ENCODE data around the gene ZIC1. TPM values are rescaled to one million over a fixed set of nuclear protein-coding genes. Genes with fewer than 3 reads are reported as not detected.

ZIC1 gene
- total RNA-seq, 2 experiments from 2014 or later, result not detected

DNA sequence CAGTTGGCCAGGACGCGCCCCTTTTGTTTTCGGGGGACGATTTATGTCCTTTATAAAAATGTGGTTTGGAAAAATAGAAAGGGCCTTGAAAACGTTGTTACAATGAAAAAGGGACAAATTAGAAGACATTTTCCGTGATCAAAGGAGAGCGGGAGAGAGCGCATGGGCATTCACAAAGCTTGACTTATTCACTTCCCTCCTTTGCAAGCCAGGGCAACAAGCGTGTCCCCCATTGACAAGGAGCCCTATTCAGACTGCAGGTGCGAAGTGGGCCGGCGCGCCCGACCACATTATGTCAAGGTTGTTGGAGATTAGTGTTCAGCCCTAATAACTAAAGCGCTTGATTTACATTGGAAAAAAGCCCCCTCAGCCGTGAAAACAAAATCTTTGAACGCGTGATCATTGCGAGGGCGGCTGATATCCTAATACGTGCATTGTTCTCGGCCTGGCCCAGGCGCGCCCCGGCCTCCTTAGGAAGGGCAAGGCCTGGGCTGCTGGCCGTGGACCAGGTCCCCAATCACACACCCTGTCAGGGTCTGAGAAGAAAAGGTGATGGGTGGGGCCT is 28.7 kb upstream of the ZIC1 start:
- H3K4me3 Mint-ChIP-seq, result no peak overlapping the region
- TF ChIP-seq, protein P1, sequence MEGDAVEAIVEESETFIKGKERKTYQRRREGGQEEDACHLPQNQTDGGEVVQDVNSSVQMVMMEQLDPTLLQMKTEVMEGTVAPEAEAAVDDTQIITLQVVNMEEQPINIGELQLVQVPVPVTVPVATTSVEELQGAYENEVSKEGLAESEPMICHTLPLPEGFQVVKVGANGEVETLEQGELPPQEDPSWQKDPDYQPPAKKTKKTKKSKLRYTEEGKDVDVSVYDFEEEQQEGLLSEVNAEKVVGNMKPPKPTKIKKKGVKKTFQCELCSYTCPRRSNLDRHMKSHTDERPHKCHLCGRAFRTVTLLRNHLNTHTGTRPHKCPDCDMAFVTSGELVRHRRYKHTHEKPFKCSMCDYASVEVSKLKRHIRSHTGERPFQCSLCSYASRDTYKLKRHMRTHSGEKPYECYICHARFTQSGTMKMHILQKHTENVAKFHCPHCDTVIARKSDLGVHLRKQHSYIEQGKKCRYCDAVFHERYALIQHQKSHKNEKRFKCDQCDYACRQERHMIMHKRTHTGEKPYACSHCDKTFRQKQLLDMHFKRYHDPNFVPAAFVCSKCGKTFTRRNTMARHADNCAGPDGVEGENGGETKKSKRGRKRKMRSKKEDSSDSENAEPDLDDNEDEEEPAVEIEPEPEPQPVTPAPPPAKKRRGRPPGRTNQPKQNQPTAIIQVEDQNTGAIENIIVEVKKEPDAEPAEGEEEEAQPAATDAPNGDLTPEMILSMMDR (IDR thresholded peaks at IDR 0.05), result no peak
- POLR2A ChIA-PET, result no interaction called here
- no peaks in the 10 kb centered on the region for H3K4me1 Mint-ChIP-seq (ENCODE audit: low read depth)
- intact Hi-C loops (cut with micrococcal nuclease), result no loop called here
- no peak for ATAC-seq
- CTCF ChIA-PET, result no interaction called here
- peaks cover 2% of the 10 kb centered on the region for H3K9me3 Mint-ChIP-seq
- no peak for DNase-seq
- H3K27ac Mint-ChIP-seq, result no peak overlapping the region
- peaks cover 71% of the 10 kb centered on the region for H3K27me3 Mint-ChIP-seq
- H3K36me3 Mint-ChIP-seq (ENCODE audit: low read depth), result no peaks in the 10 kb centered on the region

GRCh38 chr3:147380977-147381376 is 28.2 kb upstream of the ZIC1 start:
- POLR2A ChIA-PET, result no interaction called here
- CTCF ChIA-PET, result interaction anchor here (1.1 kb wide), 1 partner anchor 10 kb away, joined by 3 read pairs; no protein-coding TSS in a partner anchor
- intact Hi-C loops (cut with micrococcal nuclease), result no loop called here
- H3K9me3 Mint-ChIP-seq, result peaks cover 2% of the 10 kb centered on the region
- H3K27me3 Mint-ChIP-seq, result peaks cover 76% of the 10 kb centered on the region
- no peaks in the 10 kb centered on the region for H3K36me3 Mint-ChIP-seq (ENCODE audit: low read depth)
- DNase-seq (no peak), ATAC-seq (no peak)
- no peak overlapping the region for H3K4me3 Mint-ChIP-seq
- TF ChIP-seq, protein P1 (IDR thresholded peaks at IDR 0.05), result no peak
- no peak overlapping the region for H3K27ac Mint-ChIP-seq
- no peaks in the 10 kb centered on the region for H3K4me1 Mint-ChIP-seq (ENCODE audit: low read depth)

- ATAC-seq (no peak), DNase-seq (no peak)
- Mint-ChIP-seq H3K36me3 (ENCODE audit: low read depth) (no peaks in the 10 kb centered on the region), H3K4me3 (no peak overlapping the region), H3K4me1 (ENCODE audit: low read depth) (no peaks in the 10 kb centered on the region), H3K9me3 (peaks cover 2% of the 10 kb centered on the region), H3K27ac (no peak overlapping the region), H3K27me3 (peaks cover 82% of the 10 kb centered on the region)
- intact Hi-C loops (cut with micrococcal nuclease), result no loop called here
- CTCF ChIA-PET, result interaction anchor here (1.1 kb wide), 1 partner anchor 9 kb away, joined by 3 read pairs; no protein-coding TSS in a partner anchor
- TF ChIP-seq, protein P1 (IDR thresholded peaks at IDR 0.05), result no peak
- POLR2A ChIA-PET, result no interaction called here
Measured at GRCh38 chr3:147381596-147381995, 27.6 kb upstream of the ZIC1 start.

- POLR2A ChIA-PET, result no interaction called here
- intact Hi-C loops (cut with micrococcal nuclease), result no loop called here
Measured at GRCh38 chr3:147383617-147384016, 25.5 kb upstream of the ZIC1 start.

More at GRCh38 chr3:147383617-147384016, 25.5 kb upstream of the ZIC1 start:
- TF ChIP-seq, protein P1 (IDR thresholded peaks at IDR 0.05), result no peak
- no peak overlapping the region for H3K4me3 Mint-ChIP-seq
- no peaks in the 10 kb centered on the region for H3K4me1 Mint-ChIP-seq (ENCODE audit: low read depth)
- no peak for ATAC-seq
- peaks cover 4% of the 10 kb centered on the region for H3K36me3 Mint-ChIP-seq (ENCODE audit: low read depth)
- peaks cover 2% of the 10 kb centered on the region for H3K9me3 Mint-ChIP-seq
- no peak for DNase-seq
- H3K27me3 Mint-ChIP-seq, result peaks cover 83% of the 10 kb centered on the region
- no peak overlapping the region for H3K27ac Mint-ChIP-seq
- CTCF ChIA-PET, result no interaction called here
